Central memory CD4-positive, alpha-beta T cell (primary cell): ENCODE data around the gene OR6K3.
"Not testable (repeated sequence)": the region's sequence is repeated elsewhere in the genome, so short reads cannot be mapped to it uniquely, and the experiment has no call there.

Experiments
- DNase-seq: peaks from one replicate; pipeline ENCODE4 v3.0.0; 2022
- total RNA-seq, 3 experiments: gene quantifications; one replicate each; lab custom pipeline; 2026; lab: John Stamatoyannopoulos, UW

OR6K3 gene, protein sequence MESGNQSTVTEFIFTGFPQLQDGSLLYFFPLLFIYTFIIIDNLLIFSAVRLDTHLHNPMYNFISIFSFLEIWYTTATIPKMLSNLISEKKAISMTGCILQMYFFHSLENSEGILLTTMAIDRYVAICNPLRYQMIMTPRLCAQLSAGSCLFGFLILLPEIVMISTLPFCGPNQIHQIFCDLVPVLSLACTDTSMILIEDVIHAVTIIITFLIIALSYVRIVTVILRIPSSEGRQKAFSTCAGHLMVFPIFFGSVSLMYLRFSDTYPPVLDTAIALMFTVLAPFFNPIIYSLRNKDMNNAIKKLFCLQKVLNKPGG
- 0 reads per million in 3 experiments for total RNA-seq

DNA sequence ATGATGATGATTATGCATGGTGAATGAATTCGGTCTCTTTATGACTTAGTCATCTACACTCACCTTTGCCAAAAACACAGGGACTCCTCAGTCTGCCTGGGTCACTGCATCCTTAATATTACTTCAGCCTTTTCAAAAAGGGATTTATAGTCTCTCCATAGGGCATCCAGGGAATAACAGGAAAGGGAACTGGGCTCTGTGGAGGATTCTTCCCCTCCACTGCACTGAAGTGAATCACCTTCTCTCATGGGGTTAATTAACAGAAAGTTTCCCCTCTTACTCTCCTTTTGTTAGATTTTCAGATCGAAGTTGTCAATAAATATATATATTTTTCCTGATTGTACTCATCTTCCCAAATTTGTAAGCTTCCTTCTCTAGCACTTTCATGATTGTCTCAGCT is at the start of gene OR6K3:
Gene OR6K3 (minus strand): TSS at position 101 of the 400 bp plus-strand sequence. CDS start 2,605 bp downstream, outside the sequence.
- DNase-seq = no peak

GRCh38 chr1:158754420-158754819 is 33.9 kb upstream of the OR6K3 start, which contains the start of gene OR6K6:
Gene OR6K6, plus strand, starts transcription at chr1:158754720. Its CDS starts 168 bp downstream, at chr1:158754888.
- no peak for DNase-seq

GRCh38 chr1:158752155-158752712 is 31.7 kb upstream of the OR6K3 start:
- no peak for DNase-seq

DNA sequence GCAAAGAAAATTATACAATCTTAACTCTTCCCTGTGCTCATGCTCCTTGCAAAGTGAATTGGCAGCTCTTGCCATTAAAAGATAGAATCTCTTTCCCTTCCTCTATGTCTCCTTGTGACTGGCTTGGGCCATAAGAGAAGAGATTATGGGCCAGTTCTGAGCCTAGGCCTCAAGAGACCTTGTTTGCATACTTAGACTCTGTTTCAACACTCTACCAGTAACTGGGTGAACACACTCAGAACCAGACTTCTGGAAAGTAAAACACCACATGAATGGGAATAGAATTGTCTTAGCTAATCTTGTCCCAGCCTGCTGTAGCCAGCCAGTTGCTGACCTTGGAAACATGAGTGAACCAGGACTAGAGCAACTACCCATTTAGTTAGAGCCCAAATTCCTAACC is 15.3 kb upstream of the OR6K3 start:
- DNase-seq = no peak

- DNase-seq = no peak
Measured at GRCh38 chr1:158732524-158732923, 12.0 kb upstream of the OR6K3 start.

- no peak for DNase-seq
Measured at GRCh38 chr1:158731707-158732106, 11.2 kb upstream of the OR6K3 start.

DNA sequence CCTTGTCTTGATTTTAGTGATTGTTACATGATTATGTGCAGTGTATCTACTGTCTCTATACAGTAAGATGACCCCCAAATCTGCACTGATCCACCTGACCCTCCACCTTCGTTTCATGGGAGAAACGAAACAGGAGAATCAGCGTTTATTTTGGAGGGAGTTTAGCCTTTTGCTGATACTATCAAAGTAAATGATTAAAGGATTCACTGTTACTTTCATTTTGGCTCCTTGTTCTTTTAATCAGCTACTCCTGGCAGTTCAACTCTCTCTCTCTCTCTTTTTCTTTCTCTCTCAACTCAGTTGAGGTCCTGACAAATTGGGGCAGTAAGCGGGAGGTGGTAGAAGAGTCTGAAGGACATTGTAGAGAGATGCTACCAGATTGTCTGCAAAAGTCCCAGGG is 9.9 kb upstream of the OR6K3 start:
- no peak for DNase-seq

DNA sequence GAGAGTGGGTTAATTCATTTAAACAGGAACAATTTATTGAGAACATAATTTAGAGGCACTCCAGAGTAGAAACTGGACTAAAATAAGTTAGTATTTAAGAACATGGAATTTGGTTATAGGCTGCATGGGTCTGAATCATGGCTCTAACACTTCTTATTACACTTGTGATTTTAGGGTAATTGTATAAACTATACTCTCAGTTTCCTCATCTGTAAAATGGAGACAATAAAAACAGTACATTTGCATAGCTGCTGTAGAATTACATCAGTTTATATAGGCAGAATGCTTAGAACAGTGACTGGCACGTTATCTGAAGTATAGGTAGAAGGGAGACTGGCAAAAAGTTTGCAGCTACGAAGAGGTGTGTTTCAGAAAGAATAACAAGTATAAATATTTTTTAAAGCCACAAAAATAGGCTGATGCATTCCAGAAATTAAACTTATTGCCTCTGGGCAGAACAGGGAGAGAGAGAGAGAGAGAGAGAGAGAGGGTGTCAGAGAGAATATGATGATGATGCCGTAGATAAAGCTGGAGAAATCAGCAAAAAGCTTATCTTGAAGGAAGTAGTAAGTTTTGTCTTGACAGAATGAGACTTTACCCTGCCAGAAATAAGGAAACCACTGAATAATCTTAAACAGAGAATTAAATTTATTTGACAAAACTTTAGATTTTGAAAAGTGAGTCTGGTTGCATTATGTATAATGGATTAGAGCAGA is 8.1 kb upstream of the OR6K3 start:
- DNase-seq = no peak

DNA sequence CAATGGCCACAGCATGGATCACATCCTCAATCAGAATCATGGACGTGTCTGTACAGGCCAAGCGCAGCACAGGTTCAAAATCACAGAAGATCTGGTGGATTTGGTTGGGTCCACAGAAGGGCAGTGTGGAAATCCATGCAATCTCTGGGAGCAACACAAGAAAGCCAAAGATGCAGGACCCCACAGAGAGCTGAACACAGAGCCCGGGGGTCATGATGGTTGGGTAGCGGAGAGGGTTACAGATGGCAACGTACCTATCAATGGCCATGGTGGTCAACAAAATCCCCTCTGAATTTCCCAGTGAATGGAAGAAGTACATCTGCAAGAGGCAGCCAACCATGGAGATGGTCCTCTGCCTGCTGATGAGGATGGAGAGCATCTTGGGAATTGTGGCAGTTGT is 3.9 kb upstream of the OR6K3 start:
- DNase-seq = no peak

GRCh38 chr1:158719664-158720063 is 856 bp downstream of the OR6K3 start:
- DNase-seq = no peak

GRCh38 chr1:158717344-158717743 is 3.2 kb downstream of the OR6K3 start:
- DNase-seq = no peak

DNA sequence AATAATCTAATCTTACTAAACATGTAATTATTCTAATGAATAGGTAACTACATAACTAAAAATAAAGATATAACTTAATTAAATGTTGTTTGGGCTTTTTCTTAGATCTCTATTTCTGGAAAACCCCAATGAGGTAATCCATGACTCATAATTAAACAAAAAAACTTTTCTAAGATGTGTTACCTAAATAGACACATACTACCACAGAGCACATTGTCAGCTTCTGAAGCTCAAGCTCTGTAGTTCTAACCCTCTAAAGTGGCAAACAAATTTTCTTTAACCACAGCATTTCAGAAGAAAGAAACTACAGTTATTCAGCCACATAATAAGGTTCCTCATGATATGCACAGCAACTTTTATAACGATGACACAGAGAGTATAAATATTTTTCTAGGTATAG is 4.2 kb downstream of the OR6K3 start:
- DNase-seq = no peak

DNA sequence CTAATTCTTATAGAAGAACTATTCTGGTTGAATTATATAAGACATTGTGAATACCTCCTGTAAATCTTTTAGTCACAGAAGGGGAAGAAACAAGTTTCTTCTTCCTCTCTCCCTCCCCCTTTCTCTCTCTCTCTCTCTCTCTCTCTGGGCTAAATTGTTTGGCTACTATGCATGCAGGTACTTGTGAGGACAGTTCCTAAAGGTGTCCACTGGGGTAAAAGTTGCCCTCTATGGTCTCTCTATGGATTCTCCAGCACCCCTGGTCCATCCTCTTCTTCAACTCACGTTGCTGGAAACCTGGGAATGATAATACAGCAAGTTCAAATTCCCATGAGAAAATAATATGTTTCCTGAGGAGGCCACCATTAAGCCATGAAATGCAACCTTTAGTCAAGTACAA is 5.8 kb downstream of the OR6K3 start:
- no peak for DNase-seq

DNA sequence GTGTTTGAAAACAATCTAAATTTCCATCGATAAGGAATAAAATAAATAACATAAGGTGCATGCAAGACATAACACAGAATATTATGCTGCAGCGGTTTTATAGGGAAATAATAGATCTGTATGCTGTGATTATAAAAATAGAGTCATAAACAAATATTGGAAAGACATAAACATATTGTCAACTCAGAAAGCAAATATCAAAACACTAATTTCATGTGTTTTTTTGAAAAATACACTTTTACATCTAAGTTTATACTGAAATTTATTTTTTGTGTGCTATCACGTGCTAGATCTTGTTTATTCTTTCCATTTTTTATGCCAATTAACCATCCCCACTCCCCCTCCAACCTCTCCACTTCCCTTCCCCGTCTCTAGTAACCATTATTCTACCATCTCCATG is 9.4 kb downstream of the OR6K3 start:
- DNase-seq = no peak

DNA sequence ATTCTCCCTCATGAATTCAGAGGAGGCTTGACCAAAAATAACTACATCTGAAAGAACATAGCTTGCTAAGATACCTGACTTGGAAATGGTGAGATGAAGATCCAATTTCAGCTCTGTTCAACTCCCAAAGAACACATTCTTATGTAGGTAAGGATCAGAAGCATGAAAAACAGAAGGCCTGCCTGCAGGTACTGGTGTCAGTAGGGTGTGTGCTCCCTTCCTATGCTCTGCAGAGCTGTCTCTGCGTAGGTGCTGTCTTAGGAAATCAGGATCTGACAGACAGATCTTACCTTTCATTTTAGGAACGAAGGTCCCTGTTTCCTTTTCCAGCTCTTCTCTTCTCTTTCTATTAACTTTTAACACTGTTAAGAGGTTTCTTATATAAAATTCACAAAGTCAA is 14.4 kb downstream of the OR6K3 start:
- no peak for DNase-seq

GRCh38 chr1:158700552-158700951 is 20.0 kb downstream of the OR6K3 start, which contains the start of gene OR6K2:
Gene OR6K2, minus strand, starts transcription at chr1:158700652. Its CDS starts 0 bp downstream, at chr1:158700652.
- no peak for DNase-seq

GRCh38 chr1:158694596-158694995 is 25.9 kb downstream of the OR6K3 start:
- DNase-seq = no peak

- DNase-seq = no peak
Measured at GRCh38 chr1:158692356-158692755, 28.2 kb downstream of the OR6K3 start.

- no peak for DNase-seq
Measured at GRCh38 chr1:158691907-158692306, 28.6 kb downstream of the OR6K3 start.

GRCh38 chr1:158691149-158691548 is 29.4 kb downstream of the OR6K3 start:
- DNase-seq = not testable (repeated sequence)

DNA sequence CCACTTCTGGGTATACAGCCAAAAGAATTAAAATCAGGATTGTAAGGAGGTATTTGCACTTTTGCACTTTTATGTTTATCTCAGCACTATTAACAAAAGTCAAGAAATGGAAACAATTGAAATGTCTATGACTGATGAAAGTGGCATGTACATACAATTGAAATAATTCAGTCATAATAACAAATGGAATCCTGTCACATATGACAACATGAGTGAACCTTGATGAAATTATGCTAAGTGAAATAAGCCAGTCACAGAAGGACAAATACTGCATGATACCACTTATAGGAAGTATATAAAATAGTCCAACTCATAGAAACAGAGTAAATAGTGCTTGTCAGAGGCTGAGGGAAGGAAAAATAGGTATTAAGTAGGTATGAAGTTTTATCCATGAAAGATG is 30.6 kb downstream of the OR6K3 start:
- no peak for DNase-seq

- no peak for DNase-seq
Measured at GRCh38 chr1:158689110-158689509, 31.4 kb downstream of the OR6K3 start.

DNA sequence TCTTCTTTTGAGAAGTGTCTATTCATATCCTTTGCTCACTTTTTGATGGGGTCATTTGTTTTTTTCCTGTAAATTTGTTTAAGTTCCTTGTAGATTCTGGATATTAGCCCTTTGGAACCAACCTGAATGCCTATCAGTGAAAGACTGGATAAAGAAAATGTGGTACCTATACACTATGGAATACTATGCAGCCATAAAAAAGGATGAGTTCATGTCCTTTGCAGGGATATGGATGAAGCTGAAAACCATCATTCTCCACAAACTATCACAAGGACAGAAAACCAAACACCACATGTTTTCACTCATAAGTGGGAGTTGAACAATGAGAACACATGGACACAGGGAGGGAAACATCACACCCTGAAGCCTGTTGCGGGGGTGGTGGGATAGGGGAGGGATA is 32.2 kb downstream of the OR6K3 start:
- DNase-seq = not testable (repeated sequence)

DNA sequence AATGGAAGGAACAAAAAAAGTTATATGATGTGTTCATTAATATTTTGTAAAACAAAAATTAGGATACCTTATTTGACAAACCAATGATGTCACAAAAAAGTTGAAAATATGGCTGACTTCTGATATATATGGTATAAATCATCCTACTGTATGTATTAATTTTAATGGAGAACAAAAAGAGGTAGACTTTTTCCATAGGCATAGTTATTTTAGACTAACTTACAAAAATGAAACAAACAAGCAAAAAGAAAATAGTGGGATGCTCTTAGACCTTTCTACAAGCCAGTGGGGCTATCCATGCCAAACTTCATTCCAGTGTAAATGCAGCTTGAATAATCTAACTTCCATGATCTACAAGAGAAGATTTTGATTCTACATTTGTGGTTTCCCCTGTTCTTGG is 33.5 kb downstream of the OR6K3 start:
- no peak for DNase-seq
